Liver (tissue), 3 donors: Measurements from ENCODE around the gene IGDCC3.

Source experiments
- ATF3 ChIP-seq: IDR thresholded peaks from 2 replicates; pipeline ENCODE4 v1.6.1; 2016; ENCODE audit warnings: antibody characterized with exemption
- CTCF ChIP-seq: fragments of 150-350 bp; IDR thresholded peaks from 2 replicates; pipeline ENCODE4 v1.5.1; 2017; ENCODE audit warnings: improper control_type of control experiment, low read depth, low read length; ENCODE audit not compliant: missing input control
- EGR1 ChIP-seq, 2 donors: IDR thresholded peaks; 2 replicates each; pipeline ENCODE4 v1.6.1; 2016 to 2018; ENCODE audit warnings: antibody characterized with exemption in 2 of 2, low read depth in 2 of 2
- GABPA ChIP-seq, 2 donors: IDR thresholded peaks in 1 of 2; conservative IDR thresholded peaks in 1 of 2; 2 replicates each; pipeline ENCODE4 v1.6.1; 2016; ENCODE audit warnings: antibody characterized with exemption in 2 of 2, mild to moderate bottlenecking in 1 of 2, moderate library complexity in 1 of 2
- HNF4A ChIP-seq, 2 donors: conservative IDR thresholded peaks; 2 replicates each; pipeline ENCODE4 v1.6.1; 2016; ENCODE audit warnings: antibody characterized with exemption in 2 of 2, mild to moderate bottlenecking in 2 of 2
- JUND ChIP-seq, 2 donors: IDR thresholded peaks; 2 replicates each; pipeline ENCODE4 v1.6.1; 2016; ENCODE audit warnings: antibody characterized with exemption in 2 of 2
- MAX ChIP-seq: IDR thresholded peaks from 2 replicates; pipeline ENCODE4 v1.6.1; 2016; ENCODE audit warnings: antibody characterized with exemption
- NR2F2 ChIP-seq: IDR thresholded peaks from 2 replicates; pipeline ENCODE4 v1.6.1; 2016; ENCODE audit warnings: antibody characterized with exemption
- RAD21 ChIP-seq, 2 donors: IDR thresholded peaks; 2 replicates each; pipeline ENCODE4 v1.6.1; 2016; ENCODE audit warnings: antibody characterized with exemption in 2 of 2, mild to moderate bottlenecking in 2 of 2
- SP1 ChIP-seq: IDR thresholded peaks from 2 replicates; pipeline ENCODE4 v1.6.1; 2018; ENCODE audit warnings: antibody characterized with exemption, mild to moderate bottlenecking
- TAF1 ChIP-seq: conservative IDR thresholded peaks from 2 replicates; pipeline ENCODE4 v1.6.1; 2016; ENCODE audit warnings: antibody characterized with exemption, mild to moderate bottlenecking
- YY1 ChIP-seq: IDR thresholded peaks from 2 replicates; pipeline ENCODE4 v1.6.1; 2016; ENCODE audit warnings: antibody characterized with exemption, mild to moderate bottlenecking
- ZBTB33 ChIP-seq: IDR thresholded peaks from 2 replicates; pipeline ENCODE4 v1.6.1; 2016; ENCODE audit warnings: antibody characterized with exemption
- TF ChIP-seq, protein P1 (sequence below): IDR thresholded peaks from 2 replicates; pipeline ENCODE4 v1.6.1; 2016; ENCODE audit warnings: antibody characterized with exemption, mild to moderate bottlenecking
- donor health status: healthy.
- donor health status: healthy.

GRCh38 chr15:65290228-65290627 lies 87.6 kb downstream of the IGDCC3 start:
- TF ChIP-seq CTCF (no peak), TAF1 (no peak), EGR1 (IDR thresholded peaks at IDR 0.05; ENCODE audit: low read depth in 2 of 2) (no peak), GABPA (IDR thresholded peaks at IDR 0.05 in 1 of 2, conservative IDR thresholded peaks at IDR 0.05 in 1 of 2) (no peak), MAX (no peak), YY1 (no peak), ATF3 (no peak), RAD21 (IDR thresholded peaks at IDR 0.05) (no peak), JUND (IDR thresholded peaks at IDR 0.05) (no peak), NR2F2 (no peak), ZBTB33 (no peak), SP1 (no peak), HNF4A (conservative IDR thresholded peaks at IDR 0.05) (no peak)
- TF ChIP-seq, protein P1, sequence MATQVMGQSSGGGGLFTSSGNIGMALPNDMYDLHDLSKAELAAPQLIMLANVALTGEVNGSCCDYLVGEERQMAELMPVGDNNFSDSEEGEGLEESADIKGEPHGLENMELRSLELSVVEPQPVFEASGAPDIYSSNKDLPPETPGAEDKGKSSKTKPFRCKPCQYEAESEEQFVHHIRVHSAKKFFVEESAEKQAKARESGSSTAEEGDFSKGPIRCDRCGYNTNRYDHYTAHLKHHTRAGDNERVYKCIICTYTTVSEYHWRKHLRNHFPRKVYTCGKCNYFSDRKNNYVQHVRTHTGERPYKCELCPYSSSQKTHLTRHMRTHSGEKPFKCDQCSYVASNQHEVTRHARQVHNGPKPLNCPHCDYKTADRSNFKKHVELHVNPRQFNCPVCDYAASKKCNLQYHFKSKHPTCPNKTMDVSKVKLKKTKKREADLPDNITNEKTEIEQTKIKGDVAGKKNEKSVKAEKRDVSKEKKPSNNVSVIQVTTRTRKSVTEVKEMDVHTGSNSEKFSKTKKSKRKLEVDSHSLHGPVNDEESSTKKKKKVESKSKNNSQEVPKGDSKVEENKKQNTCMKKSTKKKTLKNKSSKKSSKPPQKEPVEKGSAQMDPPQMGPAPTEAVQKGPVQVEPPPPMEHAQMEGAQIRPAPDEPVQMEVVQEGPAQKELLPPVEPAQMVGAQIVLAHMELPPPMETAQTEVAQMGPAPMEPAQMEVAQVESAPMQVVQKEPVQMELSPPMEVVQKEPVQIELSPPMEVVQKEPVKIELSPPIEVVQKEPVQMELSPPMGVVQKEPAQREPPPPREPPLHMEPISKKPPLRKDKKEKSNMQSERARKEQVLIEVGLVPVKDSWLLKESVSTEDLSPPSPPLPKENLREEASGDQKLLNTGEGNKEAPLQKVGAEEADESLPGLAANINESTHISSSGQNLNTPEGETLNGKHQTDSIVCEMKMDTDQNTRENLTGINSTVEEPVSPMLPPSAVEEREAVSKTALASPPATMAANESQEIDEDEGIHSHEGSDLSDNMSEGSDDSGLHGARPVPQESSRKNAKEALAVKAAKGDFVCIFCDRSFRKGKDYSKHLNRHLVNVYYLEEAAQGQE = no peak
